GM19395 (cell line): ENCODE measurements around the gene SERPINA4.

Experiments
- ATAC-seq: cut with Tn5 transposase; IDR thresholded peaks from one replicate; pipeline ENCODE4 v1.9.1; 2021; ENCODE audit warnings: mild to moderate bottlenecking, moderate library complexity; ENCODE audit not compliant: unreplicated experiment

The SERPINA4 gene

DNA sequence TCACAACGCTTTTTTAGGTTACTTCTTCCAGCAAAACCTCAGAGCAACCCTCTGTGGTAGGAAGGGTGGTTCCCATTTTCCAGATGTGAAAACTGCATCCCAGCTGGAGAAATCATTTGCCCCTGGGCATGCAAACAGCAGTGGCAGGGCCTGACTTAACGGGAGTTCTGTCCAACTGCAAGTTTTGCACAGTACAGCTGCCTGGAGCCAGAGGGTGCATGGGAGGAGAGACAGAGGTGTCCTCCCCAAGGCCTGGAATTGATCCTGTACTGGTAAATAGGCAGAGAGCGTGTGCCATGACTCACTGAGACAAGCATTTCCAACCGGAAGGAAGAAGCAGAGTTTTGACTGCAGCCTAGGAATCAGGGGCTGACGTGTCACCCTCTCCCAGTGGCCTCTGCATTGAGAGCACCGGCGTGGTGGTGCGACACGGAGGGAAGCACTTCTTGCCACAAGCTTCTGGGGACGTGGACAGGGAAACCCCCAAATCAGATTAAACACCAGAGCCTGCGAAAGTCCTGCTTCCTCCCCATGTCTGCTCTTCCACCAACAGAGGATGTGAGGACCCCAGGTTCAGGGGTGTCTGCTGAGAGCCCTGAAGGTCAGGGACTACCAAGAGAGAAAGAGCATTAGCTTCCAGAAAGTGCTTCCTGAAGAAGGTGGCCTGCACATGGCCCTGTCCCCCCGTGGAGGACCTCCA, 19.0 kb upstream of the SERPINA4 start:
- no peak for ATAC-seq

DNA sequence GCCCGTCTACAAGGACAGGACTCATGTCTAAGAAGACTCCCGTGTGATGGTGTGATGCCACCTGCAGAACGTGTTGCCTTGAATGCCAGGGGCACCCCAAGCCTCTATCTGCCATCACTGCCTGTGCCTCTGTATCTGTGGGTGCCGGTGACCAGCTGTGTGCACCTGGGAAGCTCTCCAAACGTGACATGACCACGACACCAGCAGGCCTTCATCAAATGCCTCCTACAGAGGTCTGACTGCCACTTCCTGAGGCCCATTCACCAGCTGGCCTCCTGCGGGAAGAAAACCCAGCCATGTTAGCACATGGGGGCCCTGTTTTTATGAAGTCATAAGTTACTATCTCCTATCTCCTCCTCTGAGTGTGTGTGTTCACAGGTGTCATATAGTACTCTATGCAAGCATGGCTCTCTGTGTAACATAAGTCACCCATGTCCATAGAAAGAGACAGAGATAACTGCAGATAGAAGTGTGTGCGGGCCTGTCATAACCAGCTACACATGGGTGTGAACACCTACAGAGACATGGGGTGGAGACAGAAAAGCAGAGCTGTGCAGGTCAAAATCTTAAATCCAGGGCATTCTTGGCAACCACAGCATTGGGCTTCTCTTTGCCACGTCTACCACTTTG, 18.3 kb upstream of the SERPINA4 start:
- ATAC-seq = no peak

DNA sequence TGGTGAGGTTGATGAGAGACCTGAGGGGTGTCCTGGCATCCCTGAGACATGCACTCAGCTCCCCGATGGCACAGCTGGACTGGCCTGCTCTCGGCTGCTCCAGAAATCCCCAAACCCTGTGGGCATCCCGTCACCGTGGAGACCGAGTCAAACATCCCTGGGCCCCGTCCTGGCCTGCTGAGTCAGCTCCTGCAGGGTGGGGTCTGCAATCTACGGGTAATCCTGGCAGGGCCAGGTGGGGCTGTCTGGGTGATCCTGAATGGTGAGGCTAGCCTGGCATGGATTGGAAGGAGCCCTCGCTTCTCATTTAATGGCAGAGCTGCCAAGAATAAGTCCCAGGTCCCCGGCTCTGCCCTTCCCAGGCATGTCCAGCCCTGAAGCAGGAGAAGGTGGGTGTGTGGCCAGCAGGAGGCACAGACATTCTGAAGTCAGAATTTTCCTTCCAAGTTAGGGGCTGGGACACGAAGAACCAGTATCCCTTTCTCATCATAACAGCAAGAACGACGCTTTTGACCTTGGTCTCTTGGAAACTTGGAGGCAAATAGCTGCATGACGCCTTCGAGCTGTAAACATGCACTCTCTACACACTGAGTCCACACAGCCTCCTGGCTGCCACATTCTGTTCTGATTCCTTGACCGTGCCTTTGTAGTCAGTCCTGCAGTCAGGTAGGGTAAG, 17.7 kb upstream of the SERPINA4 start:
- ATAC-seq = no peak

DNA sequence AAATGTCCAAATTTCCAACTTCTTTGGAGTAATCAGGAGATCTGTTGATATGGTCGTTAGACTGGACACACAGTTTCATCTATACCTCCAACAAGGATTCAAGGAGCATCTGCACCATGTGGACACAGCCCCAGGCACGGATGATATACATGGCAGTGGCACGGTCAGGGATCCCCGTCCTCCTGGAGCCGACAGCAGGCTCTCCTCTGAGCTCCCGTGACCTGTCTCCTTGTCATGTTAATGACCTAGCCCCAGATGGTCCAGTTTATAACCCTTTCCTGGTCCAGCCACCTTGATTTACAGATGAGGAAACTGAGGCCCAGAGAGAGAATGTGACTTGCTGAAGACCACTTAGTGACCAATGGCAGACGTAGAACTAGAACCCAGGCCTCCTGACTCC, 16.5 kb upstream of the SERPINA4 start:
- ATAC-seq = no peak

DNA sequence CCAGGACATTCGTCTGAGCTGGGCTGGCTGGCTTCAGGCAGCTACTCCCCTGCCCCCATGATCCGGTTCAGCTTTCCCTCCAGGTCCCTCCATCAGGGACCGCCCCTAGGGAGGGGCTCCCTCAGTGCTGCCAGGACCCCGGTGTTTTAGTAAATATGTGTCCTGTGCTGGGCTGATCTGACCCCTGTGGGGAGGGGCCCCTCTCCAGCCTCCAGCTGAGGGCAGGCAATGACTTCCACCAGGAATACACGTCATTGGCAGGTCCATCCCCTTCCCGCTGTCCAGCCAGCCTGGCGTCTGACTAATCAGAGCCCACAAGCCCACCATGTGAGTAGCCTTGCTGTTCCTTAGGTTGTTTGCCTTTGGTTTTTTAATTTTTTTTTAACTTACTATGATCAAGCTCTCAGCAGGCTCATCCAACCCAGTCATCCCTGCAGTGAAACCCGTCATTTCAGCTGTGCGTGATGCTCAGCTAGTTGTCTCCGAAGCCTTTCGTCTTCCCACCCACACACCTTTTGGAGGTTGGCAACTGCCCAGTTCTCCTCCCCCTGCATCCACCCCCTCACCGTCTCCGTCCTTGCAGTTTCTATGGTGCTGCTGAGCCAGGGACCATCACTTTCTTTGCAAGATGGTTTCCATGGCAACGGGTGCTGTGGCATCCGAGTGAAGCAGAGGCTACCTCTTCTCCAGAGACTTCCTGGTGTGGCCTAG, 16.0 kb upstream of the SERPINA4 start:
- ATAC-seq = no peak

DNA sequence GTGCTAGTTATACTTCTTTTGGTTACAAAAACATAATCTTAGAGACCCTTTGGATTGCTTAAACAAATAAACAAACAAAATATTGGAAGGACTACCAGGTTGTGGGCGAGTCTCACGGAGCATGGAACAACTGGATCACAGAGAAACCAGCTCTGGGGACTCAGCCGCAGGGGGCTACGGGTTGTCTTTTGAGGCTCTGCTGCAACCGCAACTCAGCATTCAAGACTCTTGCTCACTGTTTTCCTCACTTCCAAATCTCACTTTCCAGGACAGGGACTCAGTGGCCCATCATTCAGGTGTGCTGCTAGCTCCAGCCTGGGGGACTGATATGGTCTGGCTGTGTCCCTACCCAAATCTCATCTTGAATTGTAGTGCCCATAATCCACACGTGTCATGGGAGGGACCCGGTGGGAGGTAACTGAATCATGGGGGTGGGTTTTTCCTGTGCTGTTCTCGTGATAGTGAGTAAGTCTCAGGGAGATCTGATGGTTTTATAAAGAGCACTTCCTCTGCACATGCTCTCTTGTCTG, 14.0 kb upstream of the SERPINA4 start:
- ATAC-seq = no peak

DNA sequence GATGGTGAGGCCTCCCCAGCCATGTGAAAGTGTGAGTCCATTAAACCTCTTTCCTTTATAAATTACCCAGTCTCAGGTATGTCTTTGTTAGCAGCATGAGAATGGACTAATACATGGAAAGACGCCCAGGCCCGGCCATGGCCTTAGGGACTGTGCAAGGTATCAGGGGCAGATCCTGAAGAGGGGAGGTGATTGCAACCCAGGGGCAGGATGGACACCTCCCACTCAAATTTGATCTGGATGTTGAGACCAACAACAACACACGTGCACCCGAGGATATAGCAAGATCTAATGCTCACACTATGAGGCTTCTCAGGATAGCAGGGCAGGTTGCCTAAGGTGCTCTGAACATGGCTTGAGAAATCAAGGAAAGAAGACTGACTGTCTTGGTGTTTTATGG, 13.5 kb upstream of the SERPINA4 start:
- ATAC-seq = no peak

DNA sequence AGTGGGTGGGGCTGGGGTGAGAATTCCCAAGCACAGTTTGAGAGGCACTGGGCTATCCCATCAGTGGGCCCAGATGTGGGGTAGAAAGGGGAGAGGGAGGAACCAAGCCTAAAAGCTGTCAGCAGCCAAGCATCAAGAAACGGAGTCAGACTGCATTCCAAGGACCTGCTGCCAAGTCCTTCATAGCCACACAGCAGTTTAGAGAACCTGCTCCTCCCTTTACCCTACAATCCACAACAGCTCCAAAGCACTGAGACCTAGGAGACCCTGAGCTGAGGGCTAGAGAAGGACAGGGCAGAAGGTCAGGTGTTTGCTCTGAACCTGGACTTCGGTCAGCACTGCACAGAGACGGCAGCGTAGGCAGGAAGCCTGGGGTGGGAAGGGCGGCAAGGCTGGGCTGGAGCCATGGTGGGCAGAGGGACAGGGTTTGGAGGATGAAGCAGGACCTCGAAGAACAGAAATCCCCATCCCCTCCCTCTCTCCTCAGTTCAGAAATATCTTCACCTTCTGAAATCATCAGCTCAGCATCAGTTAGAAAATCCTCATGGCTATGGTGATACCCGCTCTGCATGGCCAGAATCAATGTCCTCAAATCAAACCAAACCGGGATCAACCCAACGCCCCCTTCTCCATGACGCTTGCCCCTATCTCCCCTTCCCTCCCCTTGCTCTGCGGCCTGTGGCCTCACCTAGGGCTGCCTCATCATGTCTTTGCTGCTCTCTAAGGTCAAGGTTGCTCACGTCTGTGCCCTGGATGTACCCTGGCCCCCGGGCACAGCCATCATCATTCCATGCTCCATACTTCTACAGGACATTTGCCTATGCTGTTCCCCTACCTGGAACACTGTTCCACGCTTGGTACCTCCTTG, 12.9 kb upstream of the SERPINA4 start:
- ATAC-seq = no peak

DNA sequence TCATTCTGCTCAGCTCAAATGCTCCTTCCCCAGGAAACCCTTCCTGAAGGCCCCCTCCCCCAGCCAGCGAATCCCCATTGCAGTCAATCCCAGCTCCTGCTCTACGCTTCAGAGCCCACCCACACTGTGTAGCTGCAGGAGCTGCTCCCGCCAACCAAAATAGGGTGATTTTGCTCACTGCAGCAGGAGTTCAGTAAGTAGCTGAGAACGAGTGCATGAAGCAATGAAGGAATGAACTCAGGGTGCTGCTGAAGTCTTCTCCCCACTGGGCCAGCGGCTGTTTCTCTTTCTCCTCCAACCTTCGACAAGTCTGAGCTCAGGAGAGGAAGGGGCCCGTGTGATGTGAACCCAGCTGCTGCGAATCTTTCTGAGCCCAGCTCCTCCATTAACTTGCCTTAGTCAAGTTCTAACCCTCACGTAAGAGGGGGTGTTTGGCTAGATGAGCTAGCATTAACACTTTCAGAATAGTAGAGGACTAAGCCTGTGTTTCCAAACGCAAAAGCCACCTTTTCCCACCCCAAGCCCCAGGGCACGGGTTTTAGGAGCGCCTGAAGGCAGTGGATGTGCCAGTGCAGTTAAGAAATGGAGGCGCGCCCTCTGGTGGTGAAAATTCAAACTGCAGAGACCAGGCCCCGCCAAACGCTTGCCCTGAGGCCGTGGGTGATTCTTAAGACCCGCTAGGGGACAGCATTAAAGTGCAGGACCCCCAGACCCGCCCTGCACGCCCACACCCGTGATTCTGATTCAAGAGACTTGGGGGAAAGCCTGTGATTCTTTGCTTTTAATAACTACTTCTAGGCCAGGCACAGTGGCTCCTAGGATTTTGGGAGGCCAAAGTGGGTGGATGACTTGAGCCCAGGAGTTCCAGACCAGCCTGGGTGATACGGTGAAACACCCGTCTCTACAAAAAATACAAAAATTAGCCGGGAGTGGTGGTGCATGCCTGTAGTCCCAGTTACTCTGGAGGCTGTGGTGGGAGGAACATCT, 11.9 kb upstream of the SERPINA4 start:
- peak; percentile 76 for ATAC-seq

DNA sequence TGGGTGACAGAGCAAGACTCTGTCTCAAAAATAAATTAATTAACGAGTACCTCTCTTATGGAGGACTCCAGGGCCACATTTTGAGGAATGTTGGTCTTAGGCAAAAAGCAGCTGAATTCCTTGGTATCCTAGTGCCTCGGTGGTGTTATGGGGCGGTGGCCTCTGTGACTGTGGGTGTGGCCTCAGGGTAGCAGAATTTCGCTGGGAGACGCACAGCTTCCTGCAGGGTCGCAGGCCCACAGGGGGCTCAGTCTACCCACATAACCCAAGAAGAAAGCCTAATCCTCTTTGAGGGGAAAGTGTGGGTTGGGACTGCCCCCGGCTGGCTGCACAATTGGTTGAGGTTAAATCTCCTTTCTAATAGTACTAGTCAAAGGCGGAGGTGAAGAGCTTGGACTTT, 11.2 kb upstream of the SERPINA4 start:
- no peak for ATAC-seq

DNA sequence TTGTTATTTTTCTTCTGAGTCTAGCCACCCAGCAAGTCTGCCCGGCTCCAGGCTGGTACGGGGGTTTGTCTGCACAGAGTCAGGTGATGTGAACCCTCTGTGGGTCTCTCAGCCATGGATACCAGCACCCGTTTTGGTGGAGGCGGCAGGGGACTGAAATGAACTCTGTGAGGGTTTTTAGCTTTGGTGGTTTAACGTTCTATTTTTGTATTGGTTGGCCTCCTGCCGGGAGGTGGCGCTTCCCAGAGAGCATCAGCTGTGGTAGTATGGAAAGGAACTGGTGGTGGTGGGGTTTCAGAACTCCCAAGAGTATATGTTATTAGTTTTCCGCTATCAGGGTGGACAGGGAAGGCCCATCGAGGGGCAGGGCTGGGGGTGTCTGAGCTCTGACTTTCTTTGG, 5.3 kb upstream of the SERPINA4 start:
- no peak for ATAC-seq

DNA sequence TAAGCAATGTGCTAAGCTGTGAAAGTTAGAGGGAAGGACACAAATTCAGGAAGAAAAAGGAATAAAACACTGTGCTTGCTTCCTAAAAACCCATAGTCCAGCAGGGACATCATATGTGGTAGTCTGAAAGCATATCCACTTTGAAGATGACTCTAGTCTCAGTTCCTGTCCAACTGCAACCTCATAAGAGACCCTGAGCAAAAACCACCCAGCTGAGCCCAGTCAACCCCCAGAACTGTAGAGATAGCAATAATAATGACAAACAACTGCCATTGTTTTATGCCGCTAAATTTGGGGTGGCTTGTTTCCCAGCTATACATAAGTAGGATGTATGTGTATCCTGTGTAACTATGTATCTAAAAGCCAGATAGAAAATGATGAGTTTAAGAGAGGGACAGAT, 3.9 kb upstream of the SERPINA4 start:
- ATAC-seq = no peak

DNA sequence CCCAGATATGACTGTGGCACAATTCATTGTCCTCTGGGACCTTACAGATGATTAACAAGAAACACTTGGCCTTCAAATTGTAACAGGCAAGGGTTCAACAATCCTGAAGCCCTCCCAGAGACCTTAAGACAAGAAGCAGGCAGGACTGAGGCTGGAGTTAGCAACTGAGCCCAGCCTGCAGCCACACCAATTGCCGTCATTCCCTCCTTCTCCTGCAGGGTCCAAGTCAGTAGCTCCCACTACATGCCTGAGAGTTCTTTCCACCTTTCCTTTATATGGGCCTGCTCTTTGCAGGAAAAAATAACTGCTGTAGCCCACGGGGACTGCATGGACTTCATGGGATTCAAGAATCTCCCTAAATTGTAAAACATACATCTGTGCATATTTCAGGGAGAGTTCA, 2.4 kb upstream of the SERPINA4 start:
- no peak for ATAC-seq

DNA sequence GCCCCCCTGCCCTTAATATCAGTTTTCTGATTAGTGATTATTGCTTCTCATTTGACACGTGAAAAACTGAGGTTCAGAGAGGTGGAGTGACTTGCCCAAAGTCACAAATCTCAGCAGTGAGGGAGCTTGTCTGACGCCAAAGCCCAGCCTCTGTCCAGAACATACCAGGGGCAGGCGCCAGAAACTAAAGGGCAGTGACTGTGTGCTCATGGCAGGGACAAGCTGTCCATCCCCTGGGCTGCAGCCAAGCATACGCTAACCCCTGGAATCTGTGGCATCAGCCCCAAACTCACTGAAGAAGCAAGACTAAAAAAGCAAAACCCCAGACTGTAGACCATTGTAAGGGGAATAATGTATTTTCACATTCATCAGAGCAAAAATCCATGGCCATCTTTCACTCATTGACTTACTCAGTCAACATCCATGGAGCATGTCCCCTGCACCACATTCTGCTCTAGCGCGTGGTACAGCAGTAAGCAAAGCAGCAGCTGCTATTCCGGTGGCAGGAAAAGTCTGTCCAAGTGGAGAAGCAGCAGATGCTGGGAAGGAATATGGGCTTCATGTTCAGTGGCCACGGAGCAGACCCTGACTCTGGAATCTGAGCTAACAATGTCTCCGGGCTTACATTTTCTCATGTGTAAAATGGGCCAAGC, 1.5 kb upstream of the SERPINA4 start:
- no peak for ATAC-seq

DNA sequence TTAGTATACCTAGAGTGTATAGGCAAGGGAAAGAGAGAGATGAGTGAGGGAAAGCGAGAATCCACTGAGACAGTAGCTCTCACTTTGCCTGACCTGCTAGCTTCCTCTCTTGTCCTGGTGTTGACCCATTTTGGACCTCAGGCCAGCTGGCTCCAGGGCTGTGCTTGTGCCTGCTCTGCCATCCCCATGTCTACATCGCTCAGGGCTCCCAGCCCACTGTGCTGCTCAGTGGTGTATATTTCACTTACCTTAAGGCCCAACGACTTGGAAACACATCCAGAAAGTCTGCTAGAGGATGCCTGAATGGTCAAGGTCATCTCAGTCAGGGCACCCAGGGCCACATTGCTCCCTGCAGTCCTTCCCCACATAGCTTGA, 964 bp upstream of the SERPINA4 start:
- no peak for ATAC-seq

DNA sequence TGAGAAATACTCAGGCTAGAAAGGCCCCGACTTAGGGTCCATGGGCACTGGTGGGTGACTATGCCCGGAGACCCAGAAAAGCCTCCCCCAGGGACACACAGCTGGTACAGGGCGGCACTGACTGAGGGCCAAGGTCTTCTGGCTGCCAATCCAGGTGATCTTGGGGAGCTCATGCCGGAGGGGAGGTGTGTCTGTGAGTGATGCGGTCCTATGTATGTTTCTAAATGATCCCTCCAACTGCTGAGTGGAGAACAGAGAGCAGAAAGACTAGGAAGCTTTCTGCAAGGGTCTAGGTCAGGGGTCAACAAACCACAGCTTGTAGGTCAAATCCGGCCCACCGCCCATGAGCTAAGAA, 391 bp downstream of the SERPINA4 start:
- ATAC-seq = no peak

DNA sequence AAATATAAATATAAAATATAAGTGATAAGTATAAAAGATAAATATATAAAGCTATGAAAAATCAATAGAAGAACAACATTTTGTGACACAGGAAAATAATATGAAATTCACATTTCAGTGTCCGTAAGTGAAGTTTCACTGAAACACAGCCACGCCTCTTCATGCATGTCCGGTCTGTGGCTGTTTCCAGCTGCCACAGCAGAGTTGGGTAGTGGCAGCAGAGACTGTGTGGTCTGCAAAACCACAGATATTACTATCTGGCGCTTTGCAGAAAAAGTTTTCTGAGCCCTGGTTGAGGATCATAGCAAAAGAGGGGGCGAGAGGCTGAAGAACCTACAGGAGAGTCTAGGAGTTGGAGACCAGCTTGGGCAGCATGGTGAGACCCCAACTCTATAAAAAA, 780 bp downstream of the SERPINA4 start:
- no peak for ATAC-seq

DNA sequence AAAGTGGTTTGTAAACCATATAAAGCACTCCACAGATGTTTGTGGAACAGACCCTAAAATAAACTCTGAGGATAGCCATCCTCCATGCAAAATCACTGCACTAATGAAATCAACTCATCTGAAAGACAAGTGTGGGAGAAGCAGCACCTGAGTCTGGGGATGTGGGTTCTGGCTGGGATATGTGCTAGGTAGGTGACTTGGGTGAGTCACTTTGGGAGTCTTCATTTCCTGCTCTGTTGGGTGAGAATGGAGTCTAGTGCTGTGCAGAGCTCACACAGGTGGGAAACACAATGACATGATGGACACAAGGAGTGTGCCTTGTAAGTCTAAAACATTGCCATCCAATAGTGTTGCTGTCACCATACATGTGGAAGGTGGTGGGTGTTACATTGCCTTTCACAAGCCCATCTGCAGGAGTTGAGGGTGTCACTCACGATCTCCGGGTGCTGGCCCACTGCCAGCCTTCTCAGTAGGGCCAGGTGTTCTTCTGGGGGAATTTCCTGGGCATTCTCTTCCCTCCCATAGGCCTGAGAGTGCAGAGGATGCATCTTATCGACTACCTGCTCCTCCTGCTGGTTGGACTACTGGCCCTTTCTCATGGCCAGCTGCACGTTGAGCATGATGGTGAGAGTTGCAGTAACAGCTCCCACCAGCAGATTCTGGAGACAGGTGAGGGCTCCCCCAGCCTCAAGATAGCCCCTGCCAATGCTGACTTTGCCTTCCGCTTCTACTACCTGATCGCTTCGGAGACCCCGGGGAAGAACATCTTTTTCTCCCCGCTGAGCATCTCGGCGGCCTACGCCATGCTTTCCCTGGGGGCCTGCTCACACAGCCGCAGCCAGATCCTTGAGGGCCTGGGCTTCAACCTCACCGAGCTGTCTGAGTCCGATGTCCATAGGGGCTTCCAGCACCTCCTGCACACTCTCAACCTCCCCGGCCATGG, 2.0 kb downstream of the SERPINA4 start:
- no peak for ATAC-seq
